ENCODE data around the gene GFER.
A peak's percentile ranks its signal among the peaks of the same experiment; 100 is the strongest.
"Not testable (repeated sequence)": the region's sequence is repeated elsewhere in the genome, so short reads cannot be mapped to it uniquely, and the experiment has no call there.

GFER gene

GRCh38 chr16:1950047-1950446, 33.9 kb upstream of the GFER start:
- H3K27ac ChIP-seq (ENCODE audit: low read depth, low read length): no peak overlapping the region

GRCh38 chr16:1950559-1950958, 33.4 kb upstream of the GFER start:
- DNase-seq: no peak
- no peak overlapping the region for H3K23ac ChIP-seq (ENCODE audit: low read length)
- WGBS (ENCODE audit: extremely low coverage, insufficient coverage, low lambda C conversion rate): no CpG with 5 or more reads among the region's 19 CpGs

More at GRCh38 chr16:1950047-1950446, 33.9 kb upstream of the GFER start:
- Histone ChIP-seq H3K56ac (ENCODE audit: low read length) (no peak overlapping the region), H3K18ac (ENCODE audit: low read length) (no peak overlapping the region), H3K9ac (ENCODE audit: low read length) (no peak overlapping the region), H2AK5ac (ENCODE audit: low read length) (no peak overlapping the region), H2BK5ac (ENCODE audit: low read length) (no peak overlapping the region), H4K5ac (ENCODE audit: low read length) (no peak overlapping the region), H3K79me2 (ENCODE audit: control insufficient read depth, insufficient read depth, low read length) (no peaks in the 10 kb centered on the region), H2BK15ac (replicated peaks; ENCODE audit: low read depth) (no peak overlapping the region), H3K79me1 (ENCODE audit: low read length) (no peaks in the 10 kb centered on the region), H3K4me2 (ENCODE audit: low read length) (no peak overlapping the region), H3K36me3 (ENCODE audit: control insufficient read depth, insufficient read depth, low read length) (no peaks in the 10 kb centered on the region), H2BK120ac (ENCODE audit: low read depth, low read length) (no peak overlapping the region), H3K4me1 (ENCODE audit: control insufficient read depth, low read depth, low read length) (no peaks in the 10 kb centered on the region), H3K4ac (ENCODE audit: low read depth, low read length) (no peak overlapping the region), H3K27me3 (ENCODE audit: insufficient read depth, low read length, poor library complexity) (no peaks in the 10 kb centered on the region), H3K4me3 (ENCODE audit: low read length) (no peak overlapping the region), H3K23ac (ENCODE audit: low read length) (no peak overlapping the region), H4K8ac (ENCODE audit: low read depth, low read length) (no peak overlapping the region)
- WGBS (ENCODE audit: extremely low coverage, insufficient coverage, low lambda C conversion rate): no CpG with 5 or more reads among the region's 7 CpGs
- no peak for DNase-seq

GRCh38 chr16:1953734-1954133, 30.3 kb upstream of the GFER start:
- no peak for DNase-seq
- Histone ChIP-seq H3K9ac (ENCODE audit: low read length) (no peak overlapping the region), H3K4me2 (ENCODE audit: low read length) (no peak overlapping the region), H3K27ac (ENCODE audit: low read depth, low read length) (no peak overlapping the region), H3K27me3 (ENCODE audit: insufficient read depth, low read length, poor library complexity) (no peaks in the 10 kb centered on the region), H3K79me1 (ENCODE audit: low read length) (no peaks in the 10 kb centered on the region), H4K8ac (ENCODE audit: low read depth, low read length) (no peak overlapping the region), H3K23ac (ENCODE audit: low read length) (no peak overlapping the region), H3K36me3 (ENCODE audit: control insufficient read depth, insufficient read depth, low read length) (no peaks in the 10 kb centered on the region), H2BK120ac (ENCODE audit: low read depth, low read length) (no peak overlapping the region), H3K79me2 (ENCODE audit: control insufficient read depth, insufficient read depth, low read length) (no peaks in the 10 kb centered on the region), H3K4ac (ENCODE audit: low read depth, low read length) (no peak overlapping the region), H2BK5ac (ENCODE audit: low read length) (no peak overlapping the region), H2BK15ac (replicated peaks; ENCODE audit: low read depth) (no peak overlapping the region), H3K4me3 (ENCODE audit: low read length) (no peak overlapping the region), H3K56ac (ENCODE audit: low read length) (no peak overlapping the region), H2AK5ac (ENCODE audit: low read length) (no peak overlapping the region), H4K5ac (ENCODE audit: low read length) (no peak overlapping the region), H3K18ac (ENCODE audit: low read length) (no peak overlapping the region), H3K4me1 (ENCODE audit: control insufficient read depth, low read depth, low read length) (no peaks in the 10 kb centered on the region)
- WGBS (ENCODE audit: extremely low coverage, insufficient coverage, low lambda C conversion rate): no CpG with 5 or more reads among the region's 22 CpGs

More at GRCh38 chr16:1950559-1950958, 33.4 kb upstream of the GFER start:
- no peak overlapping the region for H4K8ac ChIP-seq (ENCODE audit: low read depth, low read length)
- H2AK5ac ChIP-seq (ENCODE audit: low read length): no peak overlapping the region
- H3K27me3 ChIP-seq (ENCODE audit: insufficient read depth, low read length, poor library complexity): no peaks in the 10 kb centered on the region
- no peaks in the 10 kb centered on the region for H3K36me3 ChIP-seq (ENCODE audit: control insufficient read depth, insufficient read depth, low read length)
- H3K79me2 ChIP-seq (ENCODE audit: control insufficient read depth, insufficient read depth, low read length): no peaks in the 10 kb centered on the region
- no peak overlapping the region for H3K27ac ChIP-seq (ENCODE audit: low read depth, low read length)
- no peak overlapping the region for H3K4me3 ChIP-seq (ENCODE audit: low read length)
- no peaks in the 10 kb centered on the region for H3K79me1 ChIP-seq (ENCODE audit: low read length)
- H4K5ac ChIP-seq (ENCODE audit: low read length): no peak overlapping the region
- no peak overlapping the region for H3K4ac ChIP-seq (ENCODE audit: low read depth, low read length)
- H3K56ac ChIP-seq (ENCODE audit: low read length): no peak overlapping the region
- H3K18ac ChIP-seq (ENCODE audit: low read length): no peak overlapping the region
- no peak overlapping the region for H2BK120ac ChIP-seq (ENCODE audit: low read depth, low read length)
- H3K9ac ChIP-seq (ENCODE audit: low read length): no peak overlapping the region
- H2BK5ac ChIP-seq (ENCODE audit: low read length): no peak overlapping the region
- no peak overlapping the region for H3K4me2 ChIP-seq (ENCODE audit: low read length)
- no peaks in the 10 kb centered on the region for H3K4me1 ChIP-seq (ENCODE audit: control insufficient read depth, low read depth, low read length)
- no peak overlapping the region for H2BK15ac ChIP-seq (replicated peaks; ENCODE audit: low read depth)

DNA sequence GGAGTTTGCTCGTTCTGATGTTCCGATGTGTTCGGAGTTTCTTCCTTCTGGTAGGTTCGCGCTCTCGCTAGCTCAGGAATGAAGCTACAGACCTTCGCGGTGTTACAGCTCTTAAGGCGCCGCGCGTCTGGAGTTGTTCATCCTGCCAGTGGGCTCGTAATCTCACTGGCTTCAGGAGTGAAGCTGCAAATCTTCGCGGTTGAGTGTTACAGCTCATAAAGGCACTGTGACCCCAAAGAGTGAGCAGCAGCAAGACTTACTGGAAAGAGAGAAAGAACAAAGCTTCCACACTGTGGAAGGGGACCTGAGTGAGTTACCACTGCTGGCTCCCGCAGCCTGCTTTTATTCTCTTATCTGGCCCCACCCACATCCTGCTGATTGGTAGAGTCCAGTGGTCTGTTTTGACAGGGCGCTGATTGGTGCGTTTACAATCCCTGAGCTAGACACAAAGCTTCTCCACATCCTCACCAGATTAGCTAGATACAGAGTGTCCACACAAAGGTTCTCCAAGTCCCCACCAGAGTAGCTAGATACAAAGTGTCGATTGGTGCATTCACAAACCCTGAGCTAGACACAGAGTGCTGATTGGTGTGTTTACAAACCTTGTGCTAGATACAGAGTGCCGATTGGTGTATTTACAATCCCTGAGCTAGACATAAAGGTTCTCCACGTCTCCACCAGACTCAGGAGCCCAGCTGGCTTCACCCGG, 26.4 kb upstream of the GFER start:
- H3K4me2 ChIP-seq (ENCODE audit: low read length); H3K4me1 ChIP-seq (ENCODE audit: control insufficient read depth, low read depth, low read length); H2BK120ac ChIP-seq (ENCODE audit: low read depth, low read length); H3K79me2 ChIP-seq (ENCODE audit: control insufficient read depth, insufficient read depth, low read length); H2AK5ac ChIP-seq (ENCODE audit: low read length); H4K8ac ChIP-seq (ENCODE audit: low read depth, low read length); H3K27me3 ChIP-seq (ENCODE audit: insufficient read depth, low read length, poor library complexity); H3K4ac ChIP-seq (ENCODE audit: low read depth, low read length); H3K18ac ChIP-seq (ENCODE audit: low read length); H3K56ac ChIP-seq (ENCODE audit: low read length); H3K36me3 ChIP-seq (ENCODE audit: control insufficient read depth, insufficient read depth, low read length); H3K23ac ChIP-seq (ENCODE audit: low read length); H2BK5ac ChIP-seq (ENCODE audit: low read length); H3K9ac ChIP-seq (ENCODE audit: low read length); H3K79me1 ChIP-seq (ENCODE audit: low read length); H3K27ac ChIP-seq (ENCODE audit: low read depth, low read length); H4K5ac ChIP-seq (ENCODE audit: low read length); H2BK15ac ChIP-seq (replicated peaks; ENCODE audit: low read depth); H3K4me3 ChIP-seq (ENCODE audit: low read length); DNase-seq: not testable (repeated sequence)
- WGBS (ENCODE audit: extremely low coverage, insufficient coverage, low lambda C conversion rate): no CpG with 5 or more reads among the region's 22 CpGs

DNA sequence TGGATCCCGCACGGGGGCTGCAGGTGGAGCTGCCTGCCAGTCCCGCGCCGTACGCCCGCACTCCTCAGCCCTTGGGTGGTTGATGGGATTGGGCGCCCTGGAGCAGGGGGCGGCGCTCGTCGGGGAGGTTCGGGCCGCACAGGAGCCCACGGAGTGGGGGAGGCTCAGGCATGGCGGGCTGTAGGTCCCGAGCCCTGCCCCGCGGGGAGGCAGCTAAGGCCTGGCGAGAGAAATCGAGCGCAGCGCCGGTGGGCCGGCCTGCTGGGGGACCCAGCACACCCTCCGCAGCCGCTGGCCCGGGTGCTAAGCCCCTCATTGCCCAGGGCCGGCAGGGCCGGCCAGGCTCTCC, 25.9 kb upstream of the GFER start:
- H3K23ac ChIP-seq (ENCODE audit: low read length); H3K27me3 ChIP-seq (ENCODE audit: insufficient read depth, low read length, poor library complexity); H3K36me3 ChIP-seq (ENCODE audit: control insufficient read depth, insufficient read depth, low read length); H3K4me3 ChIP-seq (ENCODE audit: low read length); DNase-seq; H3K4ac ChIP-seq (ENCODE audit: low read depth, low read length); H4K8ac ChIP-seq (ENCODE audit: low read depth, low read length); H2BK15ac ChIP-seq (replicated peaks; ENCODE audit: low read depth); H3K79me1 ChIP-seq (ENCODE audit: low read length); H3K18ac ChIP-seq (ENCODE audit: low read length); H3K4me2 ChIP-seq (ENCODE audit: low read length); H3K27ac ChIP-seq (ENCODE audit: low read depth, low read length); H3K9ac ChIP-seq (ENCODE audit: low read length); H2BK5ac ChIP-seq (ENCODE audit: low read length); H3K56ac ChIP-seq (ENCODE audit: low read length); H2AK5ac ChIP-seq (ENCODE audit: low read length); H4K5ac ChIP-seq (ENCODE audit: low read length); H2BK120ac ChIP-seq (ENCODE audit: low read depth, low read length); H3K4me1 ChIP-seq (ENCODE audit: control insufficient read depth, low read depth, low read length): not testable (repeated sequence)
- H3K79me2 ChIP-seq (ENCODE audit: control insufficient read depth, insufficient read depth, low read length): peaks cover 11% of the 10 kb centered on the region
- WGBS (ENCODE audit: extremely low coverage, insufficient coverage, low lambda C conversion rate): no CpG with 5 or more reads among the region's 30 CpGs

GRCh38 chr16:1958715-1959268, 25.2 kb upstream of the GFER start:
- Histone ChIP-seq H3K18ac (ENCODE audit: low read length) (no peak overlapping the region), H3K79me1 (ENCODE audit: low read length) (no peaks in the 10 kb centered on the region), H3K4me2 (ENCODE audit: low read length) (peak overlapping the region; percentile 29), H3K79me2 (ENCODE audit: control insufficient read depth, insufficient read depth, low read length) (peaks cover 17% of the 10 kb centered on the region), H2AK5ac (ENCODE audit: low read length) (no peak overlapping the region), H3K4me1 (ENCODE audit: control insufficient read depth, low read depth, low read length) (no peaks in the 10 kb centered on the region), H3K56ac (ENCODE audit: low read length) (peak overlapping the region; percentile 66), H4K8ac (ENCODE audit: low read depth, low read length) (no peak overlapping the region), H3K27me3 (ENCODE audit: insufficient read depth, low read length, poor library complexity) (no peaks in the 10 kb centered on the region), H3K4ac (ENCODE audit: low read depth, low read length) (no peak overlapping the region), H3K9ac (ENCODE audit: low read length) (peak overlapping the region; percentile 58), H3K4me3 (ENCODE audit: low read length) (no peak overlapping the region), H4K5ac (ENCODE audit: low read length) (no peak overlapping the region), H3K36me3 (ENCODE audit: control insufficient read depth, insufficient read depth, low read length) (peaks cover 15% of the 10 kb centered on the region), H2BK5ac (ENCODE audit: low read length) (no peak overlapping the region), H2BK120ac (ENCODE audit: low read depth, low read length) (no peak overlapping the region), H2BK15ac (replicated peaks; ENCODE audit: low read depth) (no peak overlapping the region), H3K27ac (ENCODE audit: low read depth, low read length) (no peak overlapping the region), H3K23ac (ENCODE audit: low read length) (no peak overlapping the region)
- no CpG with 5 or more reads among the region's 14 CpGs for WGBS (ENCODE audit: extremely low coverage, insufficient coverage, low lambda C conversion rate)
- DNase-seq: no peak

Data from mesendoderm (in vitro differentiated cells).